HG03342 (cell line): Measurements from ENCODE around the gene GH1.
"Not testable (repeated sequence)": the region's sequence is repeated elsewhere in the genome, so short reads cannot be mapped to it uniquely, and the experiment has no call there.

Experiments used
- ATAC-seq: cut with Tn5 transposase; IDR thresholded peaks from one replicate; pipeline ENCODE4 v1.9.1; 2021; ENCODE audit warnings: mild to moderate bottlenecking, moderate library complexity; ENCODE audit not compliant: unreplicated experiment

Gene GH1

GRCh38 chr17:63869491-63870291 lies 48.9 kb downstream of the GH1 start:
- not testable (repeated sequence) for ATAC-seq
